SH-SY5Y (cell line): Measurements from ENCODE around the gene LRRC27.

Source experiments
- GATA2 ChIP-seq: IDR thresholded peaks from 2 replicates; pipeline ENCODE4 v1.6.1; 2011; ENCODE audit warnings: mild to moderate bottlenecking, low read depth, low read length
- GATA3 ChIP-seq: IDR thresholded peaks from 2 replicates; pipeline ENCODE4 v1.6.1; 2011; ENCODE audit warnings: low read depth, mild to moderate bottlenecking, low read length, moderate library complexity

The LRRC27 gene

DNA sequence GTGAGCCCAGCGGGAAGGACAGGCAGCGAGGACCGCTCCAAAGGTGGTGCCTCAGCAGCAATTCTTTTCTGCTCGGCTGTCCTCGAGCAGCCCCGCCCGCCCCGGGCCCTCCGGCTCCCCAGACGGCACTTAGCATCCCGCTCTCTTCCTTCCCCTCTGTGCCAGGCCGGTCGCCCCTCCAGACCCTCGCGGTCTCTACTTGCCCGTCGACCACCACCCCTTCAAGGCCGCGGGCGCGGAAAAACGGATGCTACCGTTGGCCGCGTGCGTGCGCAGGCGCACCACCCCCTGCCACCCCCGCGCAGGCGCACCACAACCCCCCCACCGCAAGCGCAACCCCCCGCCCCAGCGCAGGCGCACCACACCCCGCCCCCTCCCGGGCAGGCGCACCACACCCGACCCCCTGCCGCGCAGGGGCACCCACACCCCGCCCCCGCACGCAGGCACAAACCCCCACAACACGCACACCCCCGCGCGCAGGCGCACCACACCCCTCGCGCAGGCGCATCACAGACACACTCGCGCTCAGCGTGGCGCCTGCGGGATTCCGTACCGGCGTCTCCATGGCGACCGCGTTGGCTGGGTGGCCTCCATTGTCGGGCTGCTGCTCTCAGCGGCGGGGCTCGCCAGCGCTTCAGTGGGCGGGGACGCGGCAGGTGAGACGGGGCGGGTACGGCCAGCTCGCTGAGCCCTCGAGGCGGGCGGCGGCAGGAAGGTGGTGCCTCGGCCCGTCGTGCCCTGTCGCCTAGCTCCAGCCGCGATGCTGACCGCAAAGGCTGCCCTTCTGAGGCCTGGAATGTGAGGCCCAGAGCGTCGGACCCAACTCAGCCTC, at the start of gene LRRC27:
Gene LRRC27 (plus strand): TSS at position 593 of the 832 bp plus-strand sequence. CDS start 1,332 bp downstream, outside the sequence.
- TF ChIP-seq GATA2: no peak
- TF ChIP-seq GATA3: no peak

DNA sequence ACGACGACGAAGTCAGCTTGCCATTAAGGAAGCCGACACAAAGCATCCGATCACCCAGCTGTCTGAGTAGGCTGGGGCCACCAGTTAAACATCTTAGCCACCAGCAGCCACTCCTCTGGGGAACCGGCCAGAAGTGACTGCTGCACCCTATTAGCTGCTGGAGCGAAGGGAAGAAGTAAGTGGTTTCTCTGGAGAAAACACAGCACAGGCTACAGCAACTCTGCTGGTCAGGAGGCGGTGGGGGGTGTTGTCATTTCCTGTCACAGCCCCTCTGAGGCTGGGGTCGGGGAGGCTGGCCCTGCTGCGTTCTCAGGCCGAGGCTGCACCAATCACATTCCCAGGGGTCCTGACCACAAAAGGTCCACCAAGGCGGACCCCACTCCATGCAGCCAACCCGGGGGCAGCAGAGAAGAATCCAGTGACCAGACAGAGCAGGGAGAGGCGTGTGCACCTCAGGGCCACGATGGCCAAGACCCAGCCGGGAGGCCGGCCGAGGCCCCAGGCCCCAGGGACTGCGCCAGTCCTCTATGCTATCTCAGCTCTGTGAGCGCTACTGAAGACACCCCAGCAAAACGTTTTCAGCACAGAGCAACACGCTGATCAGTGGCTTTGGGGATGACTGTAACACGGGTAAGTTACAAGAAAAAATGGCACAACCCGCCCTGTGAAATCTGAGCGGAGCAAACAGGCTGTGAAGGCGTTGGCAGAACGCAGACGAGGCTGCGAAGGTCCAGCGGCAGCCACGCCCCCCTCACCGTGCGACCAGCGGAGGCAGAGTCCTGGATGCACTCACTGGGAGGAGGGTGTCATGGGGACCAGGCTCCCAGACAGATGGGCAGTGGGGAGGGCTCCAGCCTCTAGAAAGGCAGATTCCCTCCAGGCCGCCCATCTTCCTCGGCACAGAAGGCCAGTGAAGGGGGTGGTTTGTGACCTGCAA, 49.1 kb upstream of the LRRC27 start:
- TF ChIP-seq GATA3: no peak
- no peak for TF ChIP-seq GATA2

DNA sequence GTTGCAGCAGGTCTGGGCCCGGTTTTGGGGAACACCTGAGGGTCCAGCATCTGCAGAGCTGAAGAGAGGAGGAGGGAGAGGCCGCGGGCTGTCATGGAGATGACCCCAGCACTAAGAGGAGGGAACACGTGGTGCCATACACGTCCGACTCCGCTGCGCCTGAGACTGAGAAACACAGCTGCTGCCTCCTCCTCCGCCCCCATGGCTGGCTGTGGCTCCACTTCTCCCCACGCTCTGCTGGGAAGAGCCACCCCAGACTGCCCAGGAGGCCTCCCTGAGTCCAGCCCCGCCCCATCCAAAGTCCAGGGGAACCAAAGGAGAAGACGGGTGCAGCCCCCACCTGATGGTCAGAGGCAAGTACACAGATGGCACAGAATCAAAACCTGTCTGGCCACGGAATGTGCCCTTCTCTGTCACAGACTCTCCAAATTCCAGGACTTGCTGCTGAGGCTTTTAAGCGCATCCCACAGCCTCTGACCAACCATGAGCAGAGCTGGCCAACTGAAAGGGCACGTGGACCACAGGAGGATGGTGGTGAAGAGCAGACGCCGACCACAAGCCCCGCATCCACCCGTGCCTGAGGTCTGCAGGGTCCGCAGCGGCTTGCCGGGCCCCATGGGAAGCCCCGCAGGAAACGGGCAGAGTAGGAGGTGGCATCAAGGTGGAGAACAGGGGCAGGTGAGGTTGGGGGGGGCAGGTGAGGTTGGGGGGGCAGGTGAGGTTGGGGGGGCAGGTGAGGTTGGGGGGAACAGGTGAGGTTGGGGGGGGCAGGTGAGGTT, 48.2 kb upstream of the LRRC27 start:
- TF ChIP-seq GATA3 (no peak), GATA2 (no peak)

GRCh38 chr10:132289439-132289838, 42.6 kb upstream of the LRRC27 start:
- no peak for TF ChIP-seq GATA2
- no peak for TF ChIP-seq GATA3

DNA sequence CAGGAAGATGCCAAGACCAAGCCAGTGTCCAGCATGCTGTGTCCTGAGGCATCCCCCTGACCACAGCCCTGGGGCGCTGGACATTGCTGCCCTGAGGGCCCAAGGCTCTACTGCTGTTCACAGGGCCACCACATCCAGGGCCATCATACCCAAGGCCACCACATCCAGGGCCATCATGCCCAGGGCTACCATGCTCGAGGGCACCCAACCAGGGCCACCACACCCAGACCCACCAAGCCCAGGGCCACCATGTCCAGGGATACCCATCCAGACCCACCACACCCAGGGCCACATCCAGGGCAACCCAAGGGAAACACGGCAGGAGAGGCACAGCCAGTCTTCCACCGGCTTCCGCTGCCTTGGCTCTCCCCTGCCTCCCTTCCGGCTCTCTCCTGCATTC, 41.4 kb upstream of the LRRC27 start:
- TF ChIP-seq GATA2 (no peak), GATA3 (no peak)

DNA sequence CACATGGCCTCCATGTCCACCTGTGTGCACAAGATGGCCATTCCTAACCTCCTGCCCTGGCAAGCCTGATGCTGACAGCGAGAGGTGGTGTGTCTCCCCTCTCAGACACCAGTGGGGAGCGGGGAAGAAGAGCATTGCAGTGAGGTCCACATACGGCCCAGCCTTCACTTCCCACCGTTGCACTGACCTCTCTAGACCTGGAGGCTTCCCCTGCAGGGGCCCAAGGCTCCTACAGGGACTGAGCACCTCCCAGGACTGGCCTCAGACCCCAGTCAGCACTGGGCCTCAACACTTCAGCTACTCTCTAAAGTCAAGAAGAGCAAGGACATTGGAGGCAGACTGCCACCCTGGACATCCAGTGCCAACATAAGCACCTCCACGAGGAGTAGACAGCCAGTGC, 40.2 kb upstream of the LRRC27 start:
- TF ChIP-seq GATA3: no peak
- TF ChIP-seq GATA2: no peak

GRCh38 chr10:132292287-132293200, 39.4 kb upstream of the LRRC27 start:
- no peak for TF ChIP-seq GATA2
- TF ChIP-seq GATA3: no peak

- TF ChIP-seq GATA2: no peak
- no peak for TF ChIP-seq GATA3
Observed at GRCh38 chr10:132293201-132293812, 38.7 kb upstream of the LRRC27 start.

DNA sequence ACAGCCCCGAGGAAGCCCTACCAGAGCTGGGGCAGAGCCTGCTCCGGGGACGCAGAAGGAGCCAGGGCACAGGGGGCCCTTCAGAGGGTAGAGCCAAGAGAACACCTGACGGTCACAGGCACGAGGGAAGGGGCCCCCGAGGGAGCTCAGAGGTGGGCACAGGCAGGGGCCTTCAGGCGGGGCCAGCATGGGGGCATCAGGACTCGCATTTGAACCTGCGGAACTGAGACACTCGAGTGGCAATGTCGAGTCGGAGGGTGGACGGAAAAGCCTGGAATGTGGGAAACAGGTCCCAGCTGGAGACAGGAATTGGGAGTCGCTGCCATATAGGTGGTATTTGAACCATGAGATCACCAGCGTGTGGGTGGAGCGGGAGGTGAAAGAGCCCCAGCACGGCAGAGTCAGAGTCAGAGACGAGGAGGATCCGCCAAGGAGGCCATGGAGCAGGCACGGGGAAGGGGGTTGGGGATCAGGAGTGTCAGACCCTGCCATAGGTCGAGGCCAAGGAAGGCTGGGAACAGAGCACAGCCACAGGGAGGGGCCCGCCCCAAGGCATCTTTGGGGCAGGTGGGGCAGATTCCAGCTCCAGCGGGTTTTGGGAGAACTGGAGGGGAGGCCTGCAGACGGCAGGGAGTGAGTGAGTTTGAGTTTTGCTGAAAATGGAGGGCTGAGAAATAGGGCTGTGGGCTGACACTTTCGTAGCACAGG, 38.0 kb upstream of the LRRC27 start:
- no peak for TF ChIP-seq GATA2

DNA sequence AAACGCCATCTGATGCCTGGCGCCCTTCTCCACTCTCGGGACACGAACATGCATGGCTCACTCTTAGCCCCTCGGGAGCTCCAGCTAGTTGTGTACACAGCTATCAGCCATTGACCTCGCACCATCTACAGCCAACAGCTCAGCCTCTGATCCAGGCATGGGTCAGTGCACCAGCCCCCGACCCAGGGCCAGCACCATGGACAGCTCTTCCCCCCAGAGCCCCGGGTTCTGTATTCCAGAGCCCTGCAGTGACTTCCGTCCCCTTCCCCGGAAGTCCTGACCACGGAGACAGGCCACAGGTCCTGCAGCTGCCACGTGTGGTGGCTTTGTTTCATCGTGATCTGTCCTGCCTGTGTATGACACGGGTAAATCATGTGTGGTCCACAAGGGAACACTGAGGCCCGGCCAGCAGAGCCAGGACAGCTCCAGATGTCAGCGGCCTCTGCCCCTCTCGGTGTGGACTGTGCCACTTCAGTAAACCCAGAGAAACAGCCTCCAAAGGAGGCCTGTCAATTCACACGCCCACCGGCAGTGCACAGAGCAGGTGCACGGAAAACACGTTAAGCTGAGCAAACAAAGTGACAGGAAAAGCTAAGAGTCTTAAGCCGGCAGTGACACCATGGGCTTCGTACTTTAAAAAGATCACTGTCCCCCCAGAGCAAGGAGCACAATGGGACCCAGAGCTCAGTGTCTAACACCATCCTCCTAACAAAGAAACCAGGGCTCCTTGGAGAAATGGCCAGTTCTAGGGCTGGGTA, 37.3 kb upstream of the LRRC27 start:
- TF ChIP-seq GATA3 (no peak), GATA2 (no peak)

DNA sequence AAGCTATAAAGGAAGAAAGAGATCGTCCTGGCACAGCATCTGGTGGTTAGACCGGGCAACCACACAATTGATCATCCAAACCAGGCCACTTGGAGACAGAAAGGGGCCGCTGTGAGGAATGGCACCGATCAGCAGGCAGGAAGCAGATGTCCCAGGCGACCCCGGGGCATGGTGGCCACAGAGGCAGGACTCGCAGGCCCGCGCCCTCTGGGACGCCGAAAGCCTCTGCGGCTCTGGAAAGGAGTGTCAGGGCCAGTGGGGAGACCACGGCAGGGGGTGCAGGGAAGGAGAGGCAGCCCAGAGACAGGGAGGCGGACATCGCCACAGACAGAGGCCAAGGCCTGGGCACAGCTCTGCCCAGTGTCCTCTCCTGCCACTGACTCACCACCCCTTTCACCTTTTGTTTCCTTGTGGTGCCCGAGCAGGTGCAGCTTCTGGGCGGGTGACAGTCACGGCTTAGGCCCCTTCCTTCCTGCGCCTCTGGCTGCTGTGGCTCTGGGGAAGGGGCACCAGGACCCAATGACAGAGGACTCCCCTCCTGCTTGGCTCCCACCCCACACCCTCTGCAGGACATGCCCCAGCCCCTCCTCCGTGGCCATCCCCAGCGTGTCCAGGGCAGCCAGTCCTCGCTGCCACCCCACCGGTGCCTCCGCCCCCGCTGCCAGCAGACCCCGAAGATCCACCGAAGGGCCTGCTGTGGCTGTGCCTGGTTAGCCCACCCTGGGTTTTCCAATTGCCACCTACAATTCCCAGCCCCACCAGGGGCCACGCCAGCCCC, 35.1 kb upstream of the LRRC27 start:
- TF ChIP-seq GATA2 (no peak), GATA3 (no peak)
